Gastrocnemius medialis (tissue), 4 donors: ENCODE data around the gene INF2.

ENCODE experiments used
- CTCF ChIP-seq, 5 experiments: fragments of 450-650 bp in 3 of 5; fragments of 200-600 bp in 2 of 5; sonication (generic) in 2 of 5; IDR thresholded peaks in 4 of 5; conservative IDR thresholded peaks in 1 of 5; 1 replicate in 4 of 5; 2 replicates in 1 of 5; pipeline ENCODE4 v1.5.1; 2016 to 2019; ENCODE audit warnings: antibody characterized with exemption in 5 of 5, mild to moderate bottlenecking in 3 of 5, moderate library complexity in 3 of 5
- POLR2A ChIP-seq, 2 donors: fragments of 450-650 bp; IDR thresholded peaks; one replicate each; pipeline ENCODE4 v1.6.1; 2017; ENCODE audit warnings: antibody characterized with exemption in 2 of 2, mild to moderate bottlenecking in 2 of 2, moderate library complexity in 2 of 2

- TF ChIP-seq CTCF (IDR thresholded peaks at IDR 0.05 in 4 of 5, conservative IDR thresholded peaks at IDR 0.05 in 1 of 5) (no peak), POLR2A (IDR thresholded peaks at IDR 0.05) (no peak)
These were observed 33.7 kb downstream of the INF2 start for GRCh38 chr14:104722938-104723650.
